IMR-90 (cell line): ENCODE measurements around the gene SPESP1. TPM values are rescaled to one million over a fixed set of nuclear protein-coding genes. Genes with fewer than 3 reads are reported as not detected.

Experiments used
- ATAC-seq: fragments of 200-7000 bp; cut with Tn5 transposase; 2 replicates; pipeline ENCODE4 v1.9.1; 2020; ENCODE audit warnings: low read depth, mild to moderate bottlenecking, moderate library complexity
- BruUV-seq: library from RNA; stranded (reverse); fragments of 400-500 nt; replicated peaks from 2 replicates; lab custom pipeline; 2021; lab: Mats Ljungman, UMichigan
- CTCF ChIA-PET: fragments of 300-600 bp; formaldehyde crosslinking; extraction: SDS; loops from one replicate; lab custom pipeline; 2021; ENCODE audit warnings: antibody characterized with exemption; lab: Yijun Ruan, JAX
- POLR2A ChIA-PET: fragments of 300-600 bp; sonication (Branson Sonifier 250); formaldehyde crosslinking; loops from one replicate; lab custom pipeline; 2022; ENCODE audit warnings: antibody characterized with exemption; ENCODE audit not compliant: unreplicated experiment; lab: Charles Lee
- DNase-seq: peaks from one replicate; pipeline ENCODE4 v3.0.0; 2013
- H2AFZ ChIP-seq: replicated peaks from 2 replicates; pipeline ENCODE3; 2013; ENCODE audit warnings: low read length, mild to moderate bottlenecking; ENCODE audit not compliant: poor library complexity
- H2AK5ac ChIP-seq: 2 replicates; pipeline ENCODE4 v1.6.1; 2013; ENCODE audit warnings: low read depth, low read length, inconsistent platforms
- H2AK9ac ChIP-seq: replicated peaks from 2 replicates; pipeline ENCODE3; 2013; ENCODE audit warnings: mild to moderate bottlenecking, low read depth, low read length, moderate library complexity; ENCODE audit not compliant: poor library complexity
- H2BK120ac ChIP-seq: 2 replicates; pipeline ENCODE4 v1.6.1; 2013; ENCODE audit warnings: low read depth, low read length, inconsistent platforms
- H2BK15ac ChIP-seq: 3 replicates; pipeline ENCODE4 v1.6.1; 2013; ENCODE audit warnings: low read depth, low read length, inconsistent platforms
- H2BK20ac ChIP-seq: 2 replicates; pipeline ENCODE4 v1.6.1; 2013; ENCODE audit warnings: low read depth, mild to moderate bottlenecking, inconsistent platforms, low read length, moderate library complexity
- H2BK5ac ChIP-seq: 2 replicates; pipeline ENCODE4 v1.6.1; 2013; ENCODE audit warnings: mild to moderate bottlenecking, low read depth, low read length, inconsistent platforms; ENCODE audit not compliant: poor library complexity, severe bottlenecking
- H3K14ac ChIP-seq: replicated peaks from 2 replicates; pipeline ENCODE4 v1.6.1; 2013; ENCODE audit warnings: low read depth, low read length, inconsistent platforms
- H3K18ac ChIP-seq: 2 replicates; pipeline ENCODE4 v1.6.1; 2013; ENCODE audit warnings: low read depth, low read length, control low read depth
- H3K23ac ChIP-seq: 2 replicates; pipeline ENCODE4 v1.6.1; 2013; ENCODE audit warnings: low read depth, low read length, inconsistent platforms
- H3K27ac ChIP-seq: 2 replicates; pipeline ENCODE4 v1.5.1; 2013; ENCODE audit warnings: mild to moderate bottlenecking, control low read depth, low read length; ENCODE audit not compliant: insufficient read depth
- H3K27me3 ChIP-seq: 2 replicates; pipeline ENCODE4 v1.6.1; 2013; ENCODE audit warnings: low read length; ENCODE audit not compliant: control insufficient read depth, insufficient read depth
- H3K36me3 ChIP-seq: 2 replicates; pipeline ENCODE4 v1.6.1; 2013; ENCODE audit warnings: low read length, mixed read lengths; ENCODE audit not compliant: control insufficient read depth, insufficient read depth
- H3K4ac ChIP-seq: 2 replicates; pipeline ENCODE4 v1.6.1; 2013; ENCODE audit warnings: low read depth, low read length, inconsistent platforms
- H3K4me1 ChIP-seq: 2 replicates; pipeline ENCODE4 v1.6.1; 2013; ENCODE audit warnings: low read length, mixed read lengths; ENCODE audit not compliant: control insufficient read depth, insufficient read depth
- H3K4me2 ChIP-seq: 2 replicates; pipeline ENCODE4 v1.6.1; 2013; ENCODE audit warnings: low read depth, mild to moderate bottlenecking, control low read depth, low read length, moderate library complexity
- H3K4me3 ChIP-seq: 2 replicates; pipeline ENCODE4 v1.5.1; 2013; ENCODE audit warnings: low read depth, mild to moderate bottlenecking, control low read depth, low read length, moderate library complexity; ENCODE audit not compliant: insufficient read depth
- H3K56ac ChIP-seq: 2 replicates; pipeline ENCODE4 v1.6.1; 2013; ENCODE audit warnings: low read length, inconsistent platforms; ENCODE audit not compliant: insufficient read depth; ENCODE audit errors: extremely low read depth
- H3K79me1 ChIP-seq, 2 experiments: 2 replicates each; pipeline ENCODE4 v1.6.1; 2013; ENCODE audit warnings: low read length in 2 of 2, inconsistent platforms in 1 of 2, low read depth in 1 of 2
- H3K9ac ChIP-seq: 2 replicates; pipeline ENCODE4 v1.6.1; 2013; ENCODE audit warnings: low read depth, low read length, control low read depth
- H3K9me1 ChIP-seq: 2 replicates; pipeline ENCODE4 v1.6.1; 2013; ENCODE audit warnings: low read length, inconsistent platforms; ENCODE audit not compliant: insufficient read depth
- H3K9me3 ChIP-seq: 2 replicates; pipeline ENCODE4 v1.6.1; 2013; ENCODE audit warnings: low read length; ENCODE audit not compliant: control insufficient read depth, insufficient read depth
- H4K20me1 ChIP-seq: 2 replicates; pipeline ENCODE4 v1.6.1; 2013; ENCODE audit warnings: low read length, inconsistent platforms; ENCODE audit not compliant: insufficient read depth
- H4K5ac ChIP-seq: 2 replicates; pipeline ENCODE4 v1.6.1; 2013; ENCODE audit warnings: mild to moderate bottlenecking, low read depth, low read length, control low read depth
- H4K8ac ChIP-seq, 2 experiments: 2 replicates each; pipeline ENCODE4 v1.6.1; 2013; ENCODE audit warnings: low read depth in 2 of 2, low read length in 2 of 2, control low read depth in 1 of 2, inconsistent platforms in 1 of 2
- H4K91ac ChIP-seq: 2 replicates; pipeline ENCODE4 v1.6.1; 2013; ENCODE audit warnings: low read depth, low read length, inconsistent platforms; ENCODE audit not compliant: insufficient read depth
- BHLHE40 ChIP-seq: fragments of 150-350 bp; IDR thresholded peaks from 2 replicates; pipeline ENCODE4 v1.6.1; 2016; ENCODE audit warnings: mild to moderate bottlenecking, low read depth, low read length
- POLR2A ChIP-seq: IDR thresholded peaks from 2 replicates; pipeline ENCODE4 v1.6.1; 2012; ENCODE audit warnings: mild to moderate bottlenecking, low read depth, low read length
- WGBS, 2 experiments: methylation state at CpG; one replicate each; pipeline versions ENCODE4 v1.1.5 to v1.1.7; 2013; ENCODE audit warnings: missing lambda C conversion rate in 2 of 2; ENCODE audit not compliant: insufficient read length in 1 of 2; ENCODE audit errors: extremely low coverage in 2 of 2; 5-methylcytosine and 5-hydroxymethylcytosine counted together
- dilution Hi-C: fragments of 300-500 bp; cut with HindIII; formaldehyde crosslinking; loops from one replicate; pipeline ENCODE4 v1.14.3; 2018; ENCODE audit warnings: low sequenced_read_pairs; ENCODE audit not compliant: unreplicated experiment
- in situ Hi-C: fragments of 300-500 bp; cut with MboI; formaldehyde crosslinking; loops from 3 replicates; pipeline ENCODE4 v1.14.3; 2019; ENCODE audit warnings: low sequenced_read_pairs, inconsistent platforms, mixed read lengths
- intact Hi-C: fragments of 100-400 bp; cut with micrococcal nuclease; formaldehyde crosslinking; loops from 2 replicates; pipeline ENCODE4 v1.10.0; 2022
- polyA plus RNA-seq, 3 experiments: library from polyadenylated mRNA; depleted of rRNA; stranded (reverse); fragments of >200 nt; gene quantifications; 2 replicates each; pipeline ENCODE4 v1.2.3, GENCODE V29; 2012; ENCODE audit warnings: low replicate concordance in 1 of 3
- total RNA-seq: library from RNA; depleted of rRNA; stranded (reverse); fragments of >200 nt; gene quantifications from 2 replicates; pipeline ENCODE4 v1.2.3, GENCODE V29; 2012

SPESP1 gene
- total and polyA plus RNA-seq, 2 of the 4 experiments (the other 2 are of a cell fraction), result 2.9 to 3.0 TPM

- ChIA-PET POLR2A (no interaction called here), CTCF (no interaction called here)
- intact Hi-C loops, result no loop called here
- 70% methylated on average over 2 of the region's 4 CpGs; no CpG with 5 or more reads in 1 of the 2 experiments for WGBS, 2 experiments
- Histone ChIP-seq H3K36me3 (no peaks in the 10 kb centered on the region), H3K56ac (no peak overlapping the region), H3K18ac (no peak overlapping the region), H2BK15ac (no peak overlapping the region), H2AK5ac (no peak overlapping the region), H3K14ac (no peak overlapping the region), H2AFZ (no peak overlapping the region), H3K4me1 (no peaks in the 10 kb centered on the region), H2BK120ac (no peak overlapping the region), H3K79me1 (no peaks in the 10 kb centered on the region), H3K9me3 (0 out of 2 replicates have a peak, but pooled peaks cover 1% of the 10 kb centered on the region), H3K4me3 (no peak overlapping the region), H3K23ac (no peak overlapping the region), H2BK5ac (no peak overlapping the region), H4K20me1 (no peaks in the 10 kb centered on the region), H2AK9ac (no peak overlapping the region), H3K4ac (no peak overlapping the region), H2BK20ac (no peak overlapping the region), H4K8ac (no peak overlapping the region), H3K4me2 (no peak overlapping the region), H3K9me1 (no peaks in the 10 kb centered on the region; the same call in 1 of the 2 replicates), H3K27ac (no peak overlapping the region), H4K91ac (no peak overlapping the region), H4K5ac (no peak overlapping the region), H3K27me3 (peaks cover 7% of the 10 kb centered on the region), H3K9ac (no peak overlapping the region)
- TF ChIP-seq BHLHE40 (no peak), POLR2A (no peak)
- dilution Hi-C loops, result no loop called here
- no peak for ATAC-seq
- no peak for DNase-seq
- in situ Hi-C loops, result no loop called here
- no TSS peak for BruUV-seq
Measured at GRCh38 chr15:68951813-68952212, 21.5 kb downstream of the SPESP1 start.
